ENCODE data around the gene CEACAM21.

Gene CEACAM21

GRCh38 chr19:41621226-41621625 lies 45.3 kb downstream of the CEACAM21 start:
- no peak for TF ChIP-seq CTCF (IDR thresholded peaks at IDR 0.05; ENCODE audit: low read depth, low read length, missing control alignments)
- no peak for DNase-seq (ENCODE audit: low read depth)

GRCh38 chr19:41621654-41622053 lies 45.7 kb downstream of the CEACAM21 start:
- no peak for TF ChIP-seq CTCF (IDR thresholded peaks at IDR 0.05; ENCODE audit: low read depth, low read length, missing control alignments)
- no peak for DNase-seq (ENCODE audit: low read depth)
- H3K4me3 ChIP-seq (ENCODE audit: low read depth, low read length), result no peak overlapping the region

More at GRCh38 chr19:41621226-41621625, 45.3 kb downstream of the CEACAM21 start:
- no peak overlapping the region for H3K4me3 ChIP-seq (ENCODE audit: low read depth, low read length)

GRCh38 chr19:41623360-41623759 lies 47.4 kb downstream of the CEACAM21 start:
- no peak for DNase-seq (ENCODE audit: low read depth)
- no peak for TF ChIP-seq CTCF (IDR thresholded peaks at IDR 0.05; ENCODE audit: low read depth, low read length, missing control alignments)
- no peak overlapping the region for H3K4me3 ChIP-seq (ENCODE audit: low read depth, low read length)

- no peak for DNase-seq (ENCODE audit: low read depth)
- no peak for TF ChIP-seq CTCF (IDR thresholded peaks at IDR 0.05; ENCODE audit: low read depth, low read length, missing control alignments)
- no peak overlapping the region for H3K4me3 ChIP-seq (ENCODE audit: low read depth, low read length)
Measured at GRCh38 chr19:41624515-41624914, 48.5 kb downstream of the CEACAM21 start.

GRCh38 chr19:41624937-41625336 lies 49.0 kb downstream of the CEACAM21 start:
- DNase-seq (ENCODE audit: low read depth), result no peak
- TF ChIP-seq CTCF (IDR thresholded peaks at IDR 0.05; ENCODE audit: low read depth, low read length, missing control alignments), result no peak
- no peak overlapping the region for H3K4me3 ChIP-seq (ENCODE audit: low read depth, low read length)

- TF ChIP-seq CTCF (IDR thresholded peaks at IDR 0.05; ENCODE audit: low read depth, low read length, missing control alignments), result no peak
- DNase-seq (ENCODE audit: low read depth), result no peak
- no peak overlapping the region for H3K4me3 ChIP-seq (ENCODE audit: low read depth, low read length)
Measured at GRCh38 chr19:41626278-41626677, 50.3 kb downstream of the CEACAM21 start.

- TF ChIP-seq CTCF (IDR thresholded peaks at IDR 0.05; ENCODE audit: low read depth, low read length, missing control alignments), result no peak
- DNase-seq (ENCODE audit: low read depth), result no peak
Measured at GRCh38 chr19:41626877-41627276, 50.9 kb downstream of the CEACAM21 start, which contains the start of gene CEACAM4. Gene CEACAM4 (minus strand): TSS chr19:41627074. CDS start chr19:41626963, 111 bp downstream.

More at GRCh38 chr19:41626877-41627276, 50.9 kb downstream of the CEACAM21 start, which contains the start of gene CEACAM4:
- no peak within 1 kb of the TSS for H3K4me3 ChIP-seq (ENCODE audit: low read depth, low read length)
